ENCODE measurements around the gene RNASEL. TPM values are rescaled to one million over a fixed set of nuclear protein-coding genes. Genes with fewer than 3 reads are reported as not detected.

The RNASEL gene
- total RNA-seq, 2 experiments from 2014 or later = 4.2 to 4.3 TPM

DNA sequence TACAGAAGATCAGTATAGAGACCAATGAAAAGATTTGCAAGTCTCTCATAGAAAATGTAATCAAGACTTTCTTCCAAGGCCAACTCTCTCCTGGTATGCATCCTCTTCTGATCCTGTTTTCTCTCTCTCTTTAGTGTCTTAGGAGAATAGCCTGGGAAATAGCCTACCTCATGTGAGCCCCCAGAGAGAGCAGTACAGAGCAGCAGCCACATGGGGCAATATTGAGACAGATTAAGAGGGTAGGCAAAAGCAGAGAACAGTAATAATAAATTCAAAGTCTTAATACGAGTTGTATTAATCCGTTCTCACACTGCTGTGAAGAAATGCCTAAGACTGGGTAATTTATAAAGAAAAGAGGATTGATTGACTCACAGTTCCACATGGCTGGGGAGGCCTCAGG lies 61.4 kb downstream of the RNASEL start:
- ChIA-PET POLR2A (no interaction called here), CTCF (no interaction called here)

DNA sequence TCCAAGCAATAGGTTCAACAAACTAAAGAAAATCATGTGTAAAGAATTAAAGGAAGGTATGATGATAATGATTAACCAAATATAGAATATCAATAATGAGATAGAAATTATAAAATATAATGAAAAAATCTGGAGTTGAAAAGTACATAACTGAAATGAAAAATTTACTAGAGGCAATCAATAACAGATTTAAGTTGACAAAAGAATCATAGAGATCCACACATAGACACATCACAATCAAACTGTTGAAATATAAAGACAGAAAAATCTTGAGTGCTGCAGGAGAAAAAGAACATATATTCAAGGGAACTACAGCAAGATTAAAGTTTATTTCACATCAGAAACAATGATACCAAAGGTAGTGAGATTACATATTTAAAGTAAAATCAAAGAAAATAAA lies 63.7 kb downstream of the RNASEL start:
- CTCF ChIA-PET = no interaction called here

More for the DNA sequence above, 63.7 kb downstream of the RNASEL start:
- POLR2A ChIA-PET = no interaction called here

Other genes starting within 250 kb of the RNASEL start
- 10 to 100 TPM; 25.2 to 28.4 TPM for gene GLUL, start 197.5 kb downstream of the RNASEL start, total RNA-seq
- not detected for gene TEDDM1, start 188.6 kb downstream of the RNASEL start, total RNA-seq
- gene RGSL1, start 139.1 kb downstream of the RNASEL start, total RNA-seq = not detected
- 10 to 100 TPM; 77.5 to 79.4 TPM for gene RGS16, start 15.1 kb upstream of the RNASEL start, total RNA-seq
- not detected for gene RGS8, start 95.3 kb upstream of the RNASEL start, total RNA-seq
- 1 to 10 TPM; 7.3 to 8.4 TPM for gene NPL, start 200.5 kb upstream of the RNASEL start, total RNA-seq

Data from activated CD8-positive, alpha-beta memory T cell treated with anti-CD3 and anti-CD28 coated beads for 36 hours (primary cell).